HG03103 (cell line): ENCODE measurements around the gene KCND3.
"Not testable (repeated sequence)": the region's sequence is repeated elsewhere in the genome, so short reads cannot be mapped to it uniquely, and the experiment has no call there.

Experiments used
- ATAC-seq: cut with Tn5 transposase; IDR thresholded peaks from one replicate; pipeline ENCODE4 v1.9.1; 2021; ENCODE audit warnings: low read depth; ENCODE audit not compliant: unreplicated experiment

Gene KCND3

GRCh38 chr1:111750856-111751255 is 238.6 kb downstream of the KCND3 start:
- ATAC-seq, result no peak

GRCh38 chr1:111749628-111750027 is 239.8 kb downstream of the KCND3 start:
- ATAC-seq, result no peak

- no peak for ATAC-seq
Observed at GRCh38 chr1:111747947-111748346, 241.5 kb downstream of the KCND3 start.

GRCh38 chr1:111747282-111747734 is 242.2 kb downstream of the KCND3 start:
- no peak for ATAC-seq

- no peak for ATAC-seq
Observed at GRCh38 chr1:111746614-111746999, 242.9 kb downstream of the KCND3 start.

GRCh38 chr1:111745675-111746613 is 243.5 kb downstream of the KCND3 start:
- ATAC-seq, result no peak

GRCh38 chr1:111743679-111744101 is 245.8 kb downstream of the KCND3 start:
- ATAC-seq, result no peak

- no peak for ATAC-seq
Observed at GRCh38 chr1:111742938-111743549, 246.4 kb downstream of the KCND3 start.

GRCh38 chr1:111742292-111742691 is 247.2 kb downstream of the KCND3 start:
- ATAC-seq, result not testable (repeated sequence)

GRCh38 chr1:111739925-111740765 is 249.3 kb downstream of the KCND3 start:
- no peak for ATAC-seq

- peak; percentile 74 for ATAC-seq
Observed at GRCh38 chr1:111739194-111739924, 250.1 kb downstream of the KCND3 start, which contains the start of gene INKA2. INKA2 (minus strand) TSS chr1:111739395; CDS start chr1:111739242, 153 bp downstream.

- peak; percentile 31 for ATAC-seq
Observed at GRCh38 chr1:111738436-111739193, 250.9 kb downstream of the KCND3 start.

GRCh38 chr1:111738133-111738435 is 251.4 kb downstream of the KCND3 start:
- ATAC-seq, result no peak

GRCh38 chr1:111737216-111738132 is 252.0 kb downstream of the KCND3 start:
- ATAC-seq, result no peak

- no peak for ATAC-seq
Observed at GRCh38 chr1:111736548-111737215, 252.8 kb downstream of the KCND3 start.

- ATAC-seq, result no peak
Observed at GRCh38 chr1:111735858-111736544, 253.5 kb downstream of the KCND3 start.

GRCh38 chr1:111735321-111735720 is 254.1 kb downstream of the KCND3 start:
- ATAC-seq, result no peak
